ENCODE data around the gene ALS2.

The ALS2 gene

DNA sequence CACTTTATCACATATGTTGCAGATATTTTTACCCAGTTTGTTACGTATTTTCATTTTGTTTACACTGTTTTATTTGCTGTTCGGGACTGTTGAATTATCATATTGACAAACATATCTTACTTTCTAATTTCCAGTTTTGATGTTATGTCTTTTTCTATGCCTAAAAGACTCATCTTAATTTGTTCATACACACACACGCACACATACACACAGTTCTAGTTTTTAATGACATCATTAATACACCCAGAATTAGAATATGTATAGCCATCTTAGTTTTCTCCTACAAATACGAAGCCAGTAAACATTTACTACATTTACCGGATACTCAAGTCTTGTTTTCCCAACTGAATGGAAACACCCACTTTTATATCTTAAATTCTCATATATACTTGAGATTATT lies 29.2 kb downstream of the ALS2 start:
- no peak for DNase-seq

DNA sequence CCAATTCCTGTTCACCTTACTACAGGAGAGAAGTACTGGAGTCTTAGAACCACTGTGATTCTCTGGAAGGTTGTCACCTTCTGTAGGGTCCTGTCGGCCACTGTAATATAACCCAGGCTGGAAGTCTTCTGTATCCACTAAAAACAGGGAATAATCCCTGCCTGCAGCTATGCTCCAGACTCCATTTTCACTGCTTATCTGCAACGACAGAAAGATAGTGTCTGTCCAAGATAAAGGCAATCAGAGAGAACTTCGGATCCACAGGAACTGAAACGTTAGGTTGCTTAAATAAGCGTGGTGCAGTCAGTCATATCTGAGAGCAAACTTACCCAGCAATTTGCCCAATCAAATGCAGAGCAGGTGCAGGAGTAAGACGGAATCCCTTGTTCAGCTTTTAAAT lies 34.2 kb downstream of the ALS2 start:
- no peak for DNase-seq

GRCh38 chr2:201735486-201735885 lies 45.2 kb downstream of the ALS2 start:
- no peak for DNase-seq

DNA sequence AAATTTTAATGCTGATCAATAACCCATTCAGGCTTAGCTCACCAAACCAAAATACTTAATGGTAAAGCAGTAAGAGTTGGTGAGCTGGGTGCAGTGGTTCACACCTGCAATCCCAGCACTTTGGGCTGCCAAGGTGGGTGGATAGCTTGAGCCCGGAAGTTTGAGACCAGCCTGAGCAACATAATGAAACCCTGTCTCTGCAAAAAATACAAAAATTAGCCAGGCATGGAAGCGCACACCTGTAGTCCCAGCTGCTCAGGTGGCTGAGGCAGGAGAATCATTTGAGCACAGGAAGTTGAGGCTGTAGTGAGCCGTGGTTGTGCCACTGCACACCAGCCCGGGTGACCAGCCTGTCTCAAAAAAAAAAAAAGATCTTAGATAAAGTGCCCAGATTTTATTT lies 46.6 kb downstream of the ALS2 start:
- no peak for DNase-seq

DNA sequence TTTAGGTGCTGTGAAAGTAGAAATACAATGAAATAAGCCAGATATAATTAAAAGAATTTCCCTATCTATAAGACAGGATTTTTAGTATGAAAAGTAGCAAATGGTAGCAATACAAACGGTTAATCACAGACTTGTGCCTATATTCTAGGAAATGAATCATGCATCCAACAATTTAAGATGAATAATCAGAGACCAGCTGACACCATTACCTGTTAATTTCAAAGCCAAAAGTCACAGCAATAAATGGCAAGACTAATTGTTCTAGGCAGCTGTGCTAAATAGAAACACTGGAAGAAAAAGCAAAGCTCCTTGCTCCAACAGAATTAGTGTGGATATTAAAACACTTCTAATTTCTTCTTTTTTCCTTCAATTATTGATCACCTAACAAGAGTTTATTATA lies 47.2 kb downstream of the ALS2 start:
- DNase-seq: no peak

- no peak for DNase-seq
These were observed 50.0 kb downstream of the ALS2 start for GRCh38 chr2:201730651-201731285.

- DNase-seq: no peak
These were observed 65.3 kb downstream of the ALS2 start for GRCh38 chr2:201715459-201715858.

DNA sequence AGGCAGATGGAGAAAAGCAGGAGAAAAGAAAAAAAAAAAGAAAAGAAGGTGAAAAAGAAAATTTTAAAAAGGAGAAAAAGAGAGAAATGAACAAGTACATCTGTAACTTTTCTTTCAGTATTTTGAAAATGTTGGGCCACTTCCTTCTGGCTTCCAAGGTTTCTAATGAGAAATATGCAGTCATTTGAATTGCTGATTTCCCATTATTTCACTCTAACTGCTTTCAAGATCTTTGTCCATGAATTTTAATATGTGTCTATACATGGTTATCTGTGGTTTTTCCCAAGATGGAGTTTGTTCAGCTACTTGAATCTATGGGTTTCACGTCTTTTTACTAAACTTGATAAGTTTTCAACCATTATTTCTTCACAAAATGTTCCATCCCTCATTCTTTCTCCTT lies 68.0 kb downstream of the ALS2 start:
- DNase-seq: no peak

- no peak for DNase-seq
These were observed 71.0 kb downstream of the ALS2 start for GRCh38 chr2:201709747-201710146.

DNA sequence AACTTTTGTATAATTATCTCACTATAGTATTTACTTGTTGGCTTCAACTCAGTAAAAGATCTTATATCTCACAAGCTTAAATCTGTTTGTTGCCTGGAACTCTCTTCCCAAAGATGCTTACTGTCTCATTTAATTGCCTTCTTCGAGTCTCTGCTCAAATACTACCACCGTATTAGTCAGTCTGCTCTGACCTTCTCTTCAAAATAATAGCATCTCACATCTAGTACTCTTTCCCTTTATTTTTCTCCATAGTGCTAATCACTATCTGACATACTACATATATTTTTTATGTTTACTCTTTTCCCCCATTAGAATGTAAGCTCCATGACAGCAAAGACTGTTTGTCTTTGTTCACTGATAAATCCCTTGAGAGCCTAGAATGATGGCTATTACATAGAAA lies 71.7 kb downstream of the ALS2 start:
- DNase-seq: no peak

- DNase-seq: no peak
These were observed 73.0 kb downstream of the ALS2 start for GRCh38 chr2:201707753-201708152.

- DNase-seq: no peak
These were observed 73.6 kb downstream of the ALS2 start for GRCh38 chr2:201707142-201707541.

GRCh38 chr2:201704536-201704935 lies 76.2 kb downstream of the ALS2 start:
- DNase-seq: no peak

DNA sequence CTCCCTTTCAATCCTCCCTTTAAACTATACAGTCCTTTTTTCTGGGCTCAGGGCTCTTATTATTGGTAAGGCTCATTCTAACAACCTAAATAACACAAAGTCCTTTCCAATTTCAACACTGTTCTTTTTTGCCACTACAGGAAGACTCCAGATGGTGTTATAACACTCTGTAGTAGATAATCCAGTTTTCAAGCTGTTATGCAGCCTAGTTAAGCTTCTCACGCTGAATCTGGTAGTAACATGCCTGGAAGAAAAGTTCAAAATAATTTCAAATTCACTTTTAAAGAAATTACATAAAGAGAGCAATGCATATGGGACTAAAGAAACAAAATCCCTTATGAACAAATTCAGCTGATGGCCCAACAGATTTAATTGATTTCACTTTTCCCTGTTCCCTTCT lies 79.1 kb downstream of the ALS2 start:
- no peak for DNase-seq

DNA sequence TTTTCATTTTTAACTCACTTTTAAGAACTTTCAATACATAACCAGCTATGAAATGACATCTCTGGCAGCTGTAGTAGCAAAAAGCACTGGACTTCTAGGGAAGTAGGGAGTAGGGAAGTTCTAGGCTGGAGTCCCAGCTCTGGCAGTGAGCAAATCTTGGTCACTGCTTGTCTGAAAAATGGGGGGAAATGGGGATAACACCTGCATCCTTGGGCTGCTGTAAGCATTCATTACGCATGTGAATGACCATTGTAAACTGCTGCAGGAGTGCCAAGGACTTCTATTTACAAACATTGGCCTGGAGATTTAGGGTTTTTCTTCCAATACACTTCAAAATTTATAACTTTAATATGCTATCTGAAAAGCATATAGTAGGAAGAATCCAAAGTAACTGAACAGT lies 81.3 kb downstream of the ALS2 start:
- peak; percentile 48 for DNase-seq

DNA sequence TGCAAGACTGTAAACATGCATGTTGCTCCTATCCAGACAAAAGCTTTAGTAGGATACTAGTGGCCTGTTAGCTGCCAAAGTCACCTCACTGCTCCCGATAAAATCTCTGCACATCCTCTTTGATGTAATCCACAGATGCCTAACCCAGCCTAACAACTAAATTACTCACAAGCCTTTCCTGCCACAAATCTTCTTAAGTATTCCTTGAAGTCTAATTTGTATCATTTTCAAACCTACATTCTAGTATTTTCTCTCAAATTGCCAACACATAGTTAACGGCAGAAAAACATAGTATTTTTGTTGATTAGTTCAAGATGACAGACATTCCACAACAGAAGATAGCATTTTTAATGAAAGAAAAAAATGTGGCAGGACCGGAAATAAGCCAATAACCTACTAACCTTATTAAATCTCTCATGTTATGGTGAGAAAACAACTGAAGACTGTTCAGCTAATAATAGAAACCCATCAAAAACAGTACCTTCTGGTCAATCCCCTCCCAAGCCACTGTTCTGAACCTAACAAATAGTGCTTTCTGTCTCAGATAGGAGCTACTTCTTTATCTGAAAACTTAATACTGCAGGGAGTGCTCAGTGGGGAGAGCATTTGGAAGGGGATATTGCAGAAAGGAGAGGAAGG lies 82.0 kb downstream of the ALS2 start, which contains the start of gene MPP4:
Gene MPP4 (minus strand): TSS at position 57 of the 639 bp plus-strand sequence. CDS start 4,690 bp downstream, outside the sequence.
- no peak for DNase-seq

GRCh38 chr2:201697899-201698298 lies 82.8 kb downstream of the ALS2 start:
- no peak for DNase-seq

DNA sequence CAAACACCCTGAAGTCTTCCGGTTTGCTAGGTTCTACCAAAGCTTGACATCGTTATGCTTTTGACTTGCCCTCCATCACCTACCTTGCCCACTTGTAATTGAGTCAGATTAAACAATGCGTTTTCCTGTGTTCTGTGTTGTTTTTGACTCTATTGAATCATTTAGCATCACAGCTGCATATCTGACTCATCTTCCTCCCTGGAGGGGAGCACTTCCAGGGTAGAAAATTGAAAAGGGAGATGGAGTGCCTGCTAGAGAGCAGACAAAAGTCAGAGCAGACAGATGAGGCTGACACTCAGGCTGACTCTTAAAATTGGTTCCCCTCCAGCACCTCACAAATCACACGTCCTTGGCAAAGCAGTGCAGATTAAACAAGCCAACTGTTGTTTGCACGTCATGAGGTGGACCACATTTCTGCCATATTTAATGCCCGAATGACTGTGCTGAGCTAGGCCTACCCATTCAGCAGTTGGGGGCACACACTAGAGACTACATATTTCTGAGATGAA lies 84.5 kb downstream of the ALS2 start:
- DNase-seq: no peak

DNA sequence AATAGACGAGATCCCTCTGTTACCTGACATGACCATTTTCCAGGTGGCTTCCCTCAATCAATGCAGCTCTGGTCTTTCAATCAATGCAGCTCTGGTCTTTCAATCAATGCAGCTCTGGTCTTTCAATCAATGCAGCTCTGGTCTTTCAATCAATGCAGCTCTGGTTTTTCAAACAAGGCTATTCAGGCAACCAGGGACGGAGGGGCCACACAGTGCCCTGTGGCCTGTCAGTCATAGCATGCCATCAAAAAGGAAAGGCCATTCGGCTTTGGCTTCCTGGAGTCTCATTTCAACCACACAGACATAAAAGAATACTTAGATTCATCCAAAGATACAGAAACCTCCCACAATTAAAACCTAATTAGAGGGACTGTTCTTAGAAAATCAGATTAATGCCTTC lies 95.6 kb downstream of the ALS2 start:
- DNase-seq: no peak

GRCh38 chr2:201680743-201681142 lies 100.0 kb downstream of the ALS2 start:
- DNase-seq: no peak

DNA sequence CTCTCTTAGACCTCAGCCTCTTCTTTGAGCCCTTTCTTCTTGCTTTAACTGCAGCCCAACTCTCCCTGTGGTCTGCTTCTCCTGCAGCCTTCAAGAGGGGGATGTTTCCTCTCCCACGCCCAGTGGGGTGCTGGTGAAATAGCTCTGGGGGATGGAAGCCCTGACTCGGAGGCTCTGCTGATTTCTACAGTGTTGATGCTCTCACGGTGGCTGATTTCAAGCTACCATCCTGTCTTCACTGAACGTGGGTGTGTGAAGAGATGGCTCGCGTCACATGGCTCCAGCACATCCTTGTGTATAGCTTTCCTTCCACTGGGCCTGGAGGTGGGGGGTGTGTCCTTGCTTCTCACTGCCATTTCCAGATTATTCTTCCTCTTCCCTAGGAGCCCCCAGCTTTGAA lies 102.3 kb downstream of the ALS2 start:
- DNase-seq: no peak

DNA sequence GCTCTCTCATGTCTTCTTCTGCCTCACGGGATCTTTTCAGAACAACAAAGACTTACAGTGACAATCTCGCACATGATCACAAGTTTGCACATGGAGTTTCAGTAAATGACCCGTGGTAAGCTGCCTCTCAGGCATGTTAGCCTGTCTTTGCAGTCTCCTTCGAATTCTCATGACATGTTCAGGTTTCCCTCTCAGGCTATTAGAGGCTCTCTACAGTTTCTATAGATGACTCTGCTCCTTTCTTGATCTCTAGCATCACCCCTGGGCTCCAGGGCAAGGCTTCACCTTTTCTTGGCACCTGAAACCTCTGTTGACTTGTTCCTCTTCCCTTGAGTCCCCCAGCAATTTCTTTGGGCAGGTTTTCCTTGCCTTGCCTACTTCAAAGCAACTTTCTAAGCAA lies 105.3 kb downstream of the ALS2 start:
- no peak for DNase-seq

DNA sequence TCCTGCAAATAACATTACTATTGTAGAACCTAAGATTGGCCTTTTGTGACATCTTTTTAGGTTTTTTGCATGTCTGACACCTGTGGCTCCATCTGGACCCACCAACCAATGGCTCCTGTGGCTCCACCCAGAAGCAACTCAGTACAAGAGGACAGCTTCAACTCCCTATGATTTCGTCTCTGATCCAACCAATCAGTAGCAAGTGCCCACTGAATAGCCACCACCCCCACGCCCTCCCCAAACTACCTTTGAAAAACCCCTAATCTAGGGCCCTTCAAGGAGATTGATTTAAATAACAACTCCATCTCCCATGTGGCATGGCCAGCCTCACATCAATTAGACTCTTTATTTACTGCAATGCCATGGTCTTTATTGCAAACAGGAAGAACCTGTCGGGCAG lies 105.9 kb downstream of the ALS2 start:
- no peak for DNase-seq

DNA sequence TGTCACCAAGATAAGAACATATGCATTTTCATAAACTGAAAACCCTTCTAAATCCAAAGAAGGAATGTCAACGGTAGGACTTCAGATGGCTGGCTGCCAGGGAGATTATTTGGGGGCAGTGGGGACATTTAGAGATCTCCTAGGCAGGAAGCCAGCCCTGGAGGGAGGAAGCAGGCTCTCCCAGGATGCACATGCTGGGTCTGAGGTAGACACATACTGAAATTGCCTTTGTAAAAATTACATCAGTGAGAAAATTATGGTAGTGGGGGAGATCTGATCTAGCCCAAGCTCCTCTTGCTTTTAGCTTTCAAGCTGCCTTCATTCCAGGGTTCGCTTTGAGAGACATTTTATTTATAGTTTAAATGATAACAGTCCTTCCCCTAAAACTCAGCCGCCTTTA lies 106.4 kb downstream of the ALS2 start:
- no peak for DNase-seq

GRCh38 chr2:201673546-201673945 lies 107.2 kb downstream of the ALS2 start:
- DNase-seq: no peak
